WTC11 (cell line): Measurements from ENCODE around the gene GPR152. TPM values are rescaled to one million over a fixed set of nuclear protein-coding genes. Genes with fewer than 3 reads are reported as not detected.

Experiments
- ATAC-seq: fragments of 200-7000 bp; cut with Tn5 transposase; 2 replicates; pipeline ENCODE4 v1.10.0; 2021; ENCODE audit warnings: mild to moderate bottlenecking, moderate library complexity
- CTCF ChIA-PET: fragments of 300-600 bp; sonication (Branson Sonifier 250); formaldehyde crosslinking; loops from one replicate; lab custom pipeline; 2021; ENCODE audit warnings: antibody characterized with exemption; lab: Charles Lee
- POLR2A ChIA-PET: fragments of 350-600 bp; sonication (Branson Sonifier 250); formaldehyde crosslinking; loops from one replicate; lab custom pipeline; 2021; ENCODE audit warnings: antibody characterized with exemption; lab: Charles Lee
- DNase-seq: peaks from one replicate; pipeline ENCODE4 v3.0.0; 2021; ENCODE audit warnings: low spot score
- H3K27ac Mint-ChIP-seq: 2 replicates; pipeline ENCODE4 v1.8.0; 2021; ENCODE audit warnings: mixed read lengths
- H3K27me3 Mint-ChIP-seq: 2 replicates; pipeline ENCODE4 v1.8.0; 2021; ENCODE audit warnings: low read depth, mild to moderate bottlenecking, moderate library complexity, mixed read lengths
- H3K36me3 Mint-ChIP-seq: 2 replicates; pipeline ENCODE4 v1.8.0; 2021; ENCODE audit warnings: mixed read lengths
- H3K4me1 Mint-ChIP-seq: 2 replicates; pipeline ENCODE4 v1.8.0; 2022; ENCODE audit warnings: mixed read lengths
- H3K4me3 Mint-ChIP-seq: 2 replicates; pipeline ENCODE4 v1.8.0; 2021; ENCODE audit warnings: mild to moderate bottlenecking, moderate library complexity, mixed read lengths
- H3K9me3 Mint-ChIP-seq: 2 replicates; pipeline ENCODE4 v1.8.0; 2021; ENCODE audit warnings: mixed read lengths
- ATF1 ChIP-seq: sonication (generic); formaldehyde crosslinking; IDR thresholded peaks from 2 replicates; pipeline ENCODE4 v1.8.1; 2023; ENCODE audit warnings: mild to moderate bottlenecking, moderate library complexity, missing genetic modification reagents
- CREM ChIP-seq: sonication (generic); formaldehyde crosslinking; IDR thresholded peaks from 2 replicates; pipeline ENCODE4 v1.8.1; 2022; ENCODE audit warnings: mild to moderate bottlenecking, missing genetic modification reagents, moderate library complexity
- CTCF ChIP-seq: fragments of 200-600 bp; IDR thresholded peaks from 2 replicates; pipeline ENCODE4 v1.8.0; 2022; ENCODE audit warnings: antibody characterized with exemption
- E2F4 ChIP-seq: sonication (generic); formaldehyde crosslinking; IDR thresholded peaks from 2 replicates; pipeline ENCODE4 v1.8.1; 2022; ENCODE audit warnings: low read depth, mild to moderate bottlenecking, moderate library complexity, missing genetic modification reagents, borderline replicate concordance
- ELF4 ChIP-seq: sonication (generic); formaldehyde crosslinking; IDR thresholded peaks from 2 replicates; pipeline ENCODE4 v1.8.1; 2022; ENCODE audit warnings: low read depth, mild to moderate bottlenecking, moderate library complexity, missing genetic modification reagents
- EMX1 ChIP-seq: fragments of 250-450 bp; sonication (Bioruptor Pico); IDR thresholded peaks from 2 replicates; pipeline ENCODE4 v1.8.0; 2021; ENCODE audit warnings: mild to moderate bottlenecking
- GABPB1 ChIP-seq: sonication (generic); formaldehyde crosslinking; IDR thresholded peaks from 2 replicates; pipeline ENCODE4 v1.8.1; 2023; ENCODE audit warnings: mild to moderate bottlenecking, missing genetic modification reagents
- GRHL2 ChIP-seq: fragments of 250-450 bp; sonication (Bioruptor Pico); IDR thresholded peaks from 2 replicates; pipeline ENCODE4 v1.8.0; 2022; ENCODE audit warnings: mild to moderate bottlenecking, moderate library complexity; ENCODE audit not compliant: insufficient replicate concordance, severe bottlenecking
- NFE2L1 ChIP-seq: sonication (generic); formaldehyde crosslinking; IDR thresholded peaks from 2 replicates; pipeline ENCODE4 v1.8.1; 2023; ENCODE audit warnings: missing genetic modification reagents
- NFYB ChIP-seq: sonication (generic); formaldehyde crosslinking; conservative IDR thresholded peaks from 2 replicates; pipeline ENCODE4 v1.8.0; 2022; ENCODE audit warnings: low read depth, missing genetic modification reagents
- SP1 ChIP-seq: sonication (generic); formaldehyde crosslinking; conservative IDR thresholded peaks from 2 replicates; pipeline ENCODE4 v1.8.1; 2022; ENCODE audit warnings: missing genetic modification reagents
- STAT6 ChIP-seq: sonication (generic); formaldehyde crosslinking; conservative IDR thresholded peaks from 2 replicates; pipeline ENCODE4 v1.8.1; 2023; ENCODE audit warnings: mild to moderate bottlenecking, low read depth, missing genetic modification reagents, moderate library complexity
- ZMAT4 ChIP-seq: fragments of 250-450 bp; sonication (Bioruptor Pico); IDR thresholded peaks from 2 replicates; pipeline ENCODE4 v1.9.0; 2021; ENCODE audit warnings: mild to moderate bottlenecking
- ZNF317 ChIP-seq: sonication (generic); formaldehyde crosslinking; IDR thresholded peaks from 2 replicates; pipeline ENCODE4 v1.8.1; 2023; ENCODE audit warnings: low read depth, mild to moderate bottlenecking, moderate library complexity, missing genetic modification reagents, borderline replicate concordance
- ZNF416 ChIP-seq: fragments of 250-450 bp; sonication (Bioruptor Pico); IDR thresholded peaks from 2 replicates; pipeline ENCODE4 v1.9.0; 2021; ENCODE audit warnings: mild to moderate bottlenecking, inconsistent platforms
- ZNF423 ChIP-seq: fragments of 250-450 bp; sonication (Bioruptor Pico); IDR thresholded peaks from 2 replicates; pipeline ENCODE4 v2.1.2; 2022; ENCODE audit warnings: mild to moderate bottlenecking, moderate library complexity
- ZNF532 ChIP-seq: fragments of 250-450 bp; sonication (Bioruptor Pico); IDR thresholded peaks from 2 replicates; pipeline ENCODE4 v1.9.0; 2021; ENCODE audit warnings: mild to moderate bottlenecking, borderline replicate concordance
- total RNA-seq: library from RNA; stranded (reverse); gene quantifications from 3 replicates; pipeline ENCODE4 v1.2.3, GENCODE V29; 2021
- TF ChIP-seq, protein P1 (sequence below): sonication (generic); formaldehyde crosslinking; IDR thresholded peaks from 2 replicates; pipeline ENCODE4 v1.8.0; 2022; ENCODE audit warnings: mild to moderate bottlenecking, missing genetic modification reagents
- TF ChIP-seq, protein P2 (sequence below): sonication (generic); formaldehyde crosslinking; IDR thresholded peaks from 2 replicates; pipeline ENCODE4 v1.8.1; 2023; ENCODE audit warnings: mild to moderate bottlenecking, missing genetic modification reagents

GPR152 gene
- total RNA-seq, 1 experiment from 2014 or later: not detected

DNA sequence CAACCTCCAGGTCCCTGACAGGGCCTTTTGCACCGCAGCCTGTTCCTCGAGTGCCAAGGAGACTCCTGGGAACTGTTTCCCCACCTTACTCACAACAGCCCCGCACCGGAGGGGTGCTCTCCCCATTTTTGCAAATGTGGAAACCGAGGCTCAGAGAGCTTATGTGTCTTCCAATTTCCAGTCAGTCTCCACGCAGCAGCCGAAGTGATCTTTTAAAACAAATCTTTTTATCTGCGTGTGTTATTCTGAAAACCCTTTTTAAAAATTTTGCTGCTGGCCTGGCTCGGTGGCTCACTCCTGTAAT is 16.9 kb upstream of the GPR152 start:
- Mint-ChIP-seq H3K36me3 (no peaks in the 10 kb centered on the region), H3K27ac (no peak overlapping the region), H3K4me3 (peak overlapping the region; percentile 66), H3K27me3 (peaks cover 17% of the 10 kb centered on the region), H3K4me1 (peaks cover 23% of the 10 kb centered on the region), H3K9me3 (no peaks in the 10 kb centered on the region)
- no peak for ATAC-seq
- CTCF ChIA-PET: interaction anchor here (1.4 to 2.8 kb wide), 6 partner anchors 68 to 145 kb away, joined by 3 to 28 read pairs (median 4); partner anchors contain the start of genes CLCF1, POLD4 and PPP1CA
- TF ChIP-seq GRHL2 (CRISPR knock-in tag) (no peak), ZNF532 (CRISPR knock-in tag) (0 out of 2 replicates have a peak, but pooled peaks have one; percentile 59)
- TF ChIP-seq, all 79 proteins: peak for 1
- no peak for DNase-seq
- POLR2A ChIA-PET: interaction anchor here (0.8 to 1.5 kb wide), 3 partner anchors 24 to 49 kb away, joined by 3 to 4 read pairs (median 3); no protein-coding TSS in a partner anchor

DNA sequence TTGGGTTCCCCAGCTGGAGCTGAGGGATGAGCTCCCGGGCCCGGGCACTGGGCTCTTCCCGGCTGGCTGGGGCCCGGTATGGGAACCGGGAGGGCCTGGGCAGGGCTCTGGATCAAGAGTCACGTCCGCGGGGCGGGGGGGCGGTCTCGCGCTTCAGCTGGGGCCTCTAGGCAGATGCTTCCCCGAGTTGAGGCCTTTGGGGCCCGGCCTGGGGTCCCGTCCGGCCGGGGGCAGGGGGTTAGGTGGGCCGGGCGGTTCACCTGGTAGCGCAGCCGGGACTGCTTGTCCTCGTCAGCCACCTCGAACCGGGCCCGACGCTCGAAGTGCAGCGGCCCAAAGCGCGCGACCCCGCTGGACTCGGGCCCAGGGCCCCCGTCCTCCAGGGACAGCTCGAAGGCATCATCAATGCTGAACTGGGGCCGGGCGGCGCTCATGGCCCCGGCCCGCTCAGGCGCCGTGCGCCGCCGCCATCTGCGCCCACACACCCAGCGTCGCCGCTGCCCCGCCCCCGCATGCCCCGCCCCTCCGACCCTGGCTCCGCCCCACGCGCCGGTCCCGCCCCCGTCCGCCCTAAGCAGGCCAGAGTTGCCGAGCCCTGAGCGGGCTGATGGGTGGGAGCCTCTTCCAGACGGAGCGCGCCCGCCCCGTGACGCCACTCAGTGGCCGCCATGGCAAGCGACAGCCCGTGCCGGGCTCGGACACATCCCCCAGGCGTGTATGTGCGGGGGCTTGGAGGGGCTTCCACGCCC is 16.4 kb upstream of the GPR152 start, which contains the start of gene TMEM134:
TSS of gene TMEM134 (minus strand) at position 493 of the 749 bp plus-strand sequence. CDS start at position 434, 59 bp downstream.
- POLR2A ChIA-PET: interaction anchor here (0.6 to 1.7 kb wide), 10 partner anchors 10 to 115 kb away, joined by 3 to 8 read pairs (median 4); partner anchors contain the start of genes AIP, CORO1B, PPP1CA and PTPRCAP
- Mint-ChIP-seq H3K27me3 (peaks cover 12% of the 10 kb centered on the region), H3K27ac (0 out of 2 replicates have a peak within 1 kb of the TSS, but pooled peaks have one; percentile 42), H3K9me3 (no peaks in the 10 kb centered on the region), H3K4me1 (peaks cover 23% of the 10 kb centered on the region), H3K4me3 (peak within 1 kb of the TSS; percentile 87), H3K36me3 (no peaks in the 10 kb centered on the region)
- peak; percentile 92 for DNase-seq
- peak; percentile 77 for ATAC-seq
- CTCF ChIA-PET: interaction anchor here (0.6 to 2.8 kb wide), 17 partner anchors 8 to 145 kb away, joined by 3 to 28 read pairs (median 4); partner anchors contain the start of genes CLCF1, PITPNM1, POLD4 and PPP1CA
- TF ChIP-seq CREM (CRISPR knock-in tag) (no peak; the same call in 1 of the 2 replicates), ATF1 (no peak), STAT6 (CRISPR knock-in tag) (no peak), ZNF317 (CRISPR knock-in tag) (no peak), ZNF423 (CRISPR knock-in tag) (no peak), EMX1 (CRISPR knock-in tag) (no peak), CTCF (no peak), ZMAT4 (CRISPR knock-in tag) (peak; percentile 25; the same call in 1 of the 2 replicates), ELF4 (CRISPR knock-in tag) (no peak), E2F4 (CRISPR knock-in tag) (no peak), NFE2L1 (no peak), ZNF416 (CRISPR knock-in tag) (no peak), GABPB1 (CRISPR knock-in tag) (0 out of 2 replicates have a peak, but pooled peaks have one; percentile 44), NFYB (no peak), SP1 (peak; percentile 100)
- TF ChIP-seq, protein P1, sequence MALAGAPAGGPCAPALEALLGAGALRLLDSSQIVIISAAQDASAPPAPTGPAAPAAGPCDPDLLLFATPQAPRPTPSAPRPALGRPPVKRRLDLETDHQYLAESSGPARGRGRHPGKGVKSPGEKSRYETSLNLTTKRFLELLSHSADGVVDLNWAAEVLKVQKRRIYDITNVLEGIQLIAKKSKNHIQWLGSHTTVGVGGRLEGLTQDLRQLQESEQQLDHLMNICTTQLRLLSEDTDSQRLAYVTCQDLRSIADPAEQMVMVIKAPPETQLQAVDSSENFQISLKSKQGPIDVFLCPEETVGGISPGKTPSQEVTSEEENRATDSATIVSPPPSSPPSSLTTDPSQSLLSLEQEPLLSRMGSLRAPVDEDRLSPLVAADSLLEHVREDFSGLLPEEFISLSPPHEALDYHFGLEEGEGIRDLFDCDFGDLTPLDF: no peak
- TF ChIP-seq, protein P2, sequence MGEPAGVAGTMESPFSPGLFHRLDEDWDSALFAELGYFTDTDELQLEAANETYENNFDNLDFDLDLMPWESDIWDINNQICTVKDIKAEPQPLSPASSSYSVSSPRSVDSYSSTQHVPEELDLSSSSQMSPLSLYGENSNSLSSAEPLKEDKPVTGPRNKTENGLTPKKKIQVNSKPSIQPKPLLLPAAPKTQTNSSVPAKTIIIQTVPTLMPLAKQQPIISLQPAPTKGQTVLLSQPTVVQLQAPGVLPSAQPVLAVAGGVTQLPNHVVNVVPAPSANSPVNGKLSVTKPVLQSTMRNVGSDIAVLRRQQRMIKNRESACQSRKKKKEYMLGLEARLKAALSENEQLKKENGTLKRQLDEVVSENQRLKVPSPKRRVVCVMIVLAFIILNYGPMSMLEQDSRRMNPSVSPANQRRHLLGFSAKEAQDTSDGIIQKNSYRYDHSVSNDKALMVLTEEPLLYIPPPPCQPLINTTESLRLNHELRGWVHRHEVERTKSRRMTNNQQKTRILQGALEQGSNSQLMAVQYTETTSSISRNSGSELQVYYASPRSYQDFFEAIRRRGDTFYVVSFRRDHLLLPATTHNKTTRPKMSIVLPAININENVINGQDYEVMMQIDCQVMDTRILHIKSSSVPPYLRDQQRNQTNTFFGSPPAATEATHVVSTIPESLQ (CRISPR knock-in tag): no peak
